Measurements from ENCODE around the gene RHNO1.

RHNO1 gene, protein sequence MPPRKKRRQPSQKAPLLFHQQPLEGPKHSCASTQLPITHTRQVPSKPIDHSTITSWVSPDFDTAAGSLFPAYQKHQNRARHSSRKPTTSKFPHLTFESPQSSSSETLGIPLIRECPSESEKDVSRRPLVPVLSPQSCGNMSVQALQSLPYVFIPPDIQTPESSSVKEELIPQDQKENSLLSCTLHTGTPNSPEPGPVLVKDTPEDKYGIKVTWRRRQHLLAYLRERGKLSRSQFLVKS

DNA sequence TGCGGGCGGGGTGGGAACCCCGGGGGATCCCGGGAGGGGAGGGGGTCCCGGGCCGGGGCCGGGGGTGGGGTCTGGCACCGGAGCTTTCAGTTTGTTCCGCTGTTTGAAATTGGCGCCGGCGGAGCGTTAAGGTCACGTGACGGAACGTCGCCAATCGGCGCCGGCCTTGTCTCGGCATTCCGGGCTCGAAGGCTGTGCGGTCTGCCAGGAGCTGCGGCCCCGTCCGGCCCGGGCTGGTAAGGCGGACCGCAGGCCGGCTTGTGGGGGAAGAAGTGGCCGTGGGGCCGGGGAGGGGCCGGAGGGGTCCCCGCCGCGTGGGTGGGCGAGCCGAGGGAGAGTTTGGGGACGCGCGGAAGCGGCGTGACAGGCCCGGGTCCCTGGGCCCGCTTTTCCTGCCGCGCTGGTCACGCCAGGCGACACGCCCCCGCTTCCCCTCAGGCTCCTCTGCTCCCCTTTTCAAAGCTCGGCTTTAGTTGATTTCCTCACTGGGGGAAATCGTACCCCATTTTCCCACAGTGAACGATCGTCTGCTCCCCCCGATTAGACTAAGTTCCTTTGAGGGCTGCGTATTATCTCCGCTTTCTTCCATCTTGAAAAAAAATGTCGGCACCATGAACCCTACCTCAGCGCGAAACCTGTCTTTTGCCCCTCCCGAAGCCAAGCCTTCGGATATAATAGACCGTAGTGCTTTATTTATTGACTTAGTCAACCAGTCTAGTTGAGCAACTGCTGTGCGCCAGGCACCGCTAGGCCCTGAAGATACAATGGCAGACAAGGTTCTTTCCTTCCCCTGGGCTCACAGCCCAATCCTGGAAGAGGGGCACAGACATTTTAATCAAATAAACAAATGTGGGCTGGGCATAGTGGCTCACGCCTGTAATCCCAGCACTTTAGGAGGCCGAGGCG, at the start of gene RHNO1, which contains the start of gene FOXM1:
RHNO1 (plus strand) TSS at position 177 of the 906 bp plus-strand sequence. CDS start 8,144 bp downstream, outside the sequence.
FOXM1 (minus strand) TSS at position 128 of the 906 bp plus-strand sequence. CDS start 2,696 bp downstream, outside the sequence.
- no peak for DNase-seq (ENCODE audit: low read depth in 2 of 2)

DNA sequence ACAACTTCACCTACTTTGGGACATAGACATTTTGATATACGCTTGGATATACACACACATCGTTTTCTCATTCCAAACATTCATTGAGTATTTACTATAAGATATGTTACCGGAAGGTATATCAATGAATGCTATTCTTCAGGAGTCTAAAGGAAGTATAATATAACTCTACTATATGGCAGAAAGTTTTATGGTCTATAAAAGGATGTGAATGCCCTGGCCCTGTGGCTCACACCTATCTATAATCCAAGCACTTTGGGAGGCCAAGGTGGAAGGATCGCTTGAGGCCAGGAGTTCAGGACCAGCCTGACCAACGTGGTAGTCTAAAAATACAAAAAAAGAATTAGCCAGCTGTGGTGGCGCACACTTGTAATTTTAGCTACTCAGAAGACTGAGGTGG, 47.7 kb upstream of the RHNO1 start:
- no peak for DNase-seq (ENCODE audit: low read depth in 2 of 2)

DNA sequence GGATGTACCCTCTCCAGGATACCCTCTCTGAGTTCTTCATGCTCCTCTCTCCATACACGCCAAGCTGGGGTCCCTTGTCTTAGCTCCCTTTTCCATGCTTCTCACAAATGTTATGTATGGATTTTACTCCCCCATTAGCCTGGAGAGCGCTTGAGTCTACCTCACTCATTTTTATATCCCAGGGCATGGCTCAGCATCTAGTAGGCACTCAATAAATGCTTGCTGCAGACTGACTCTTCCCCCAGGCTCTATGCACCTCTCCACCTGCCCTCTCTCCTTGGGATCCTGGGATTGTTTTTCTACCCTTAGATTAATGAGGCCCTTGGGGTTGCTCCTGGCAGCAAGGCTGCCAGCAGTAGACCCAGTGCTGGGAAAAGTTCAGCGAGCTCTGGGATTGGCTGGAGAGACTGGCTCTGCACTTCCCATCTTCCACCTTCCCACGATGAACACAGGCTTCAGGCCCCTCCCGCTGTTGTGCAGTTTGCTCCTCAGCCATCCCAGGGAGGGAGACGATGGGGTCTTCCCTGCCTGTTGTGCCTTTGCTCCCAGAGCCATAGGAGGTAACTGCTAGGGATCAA, 44.4 kb upstream of the RHNO1 start:
- DNase-seq (ENCODE audit: low read depth in 2 of 2): no peak

DNA sequence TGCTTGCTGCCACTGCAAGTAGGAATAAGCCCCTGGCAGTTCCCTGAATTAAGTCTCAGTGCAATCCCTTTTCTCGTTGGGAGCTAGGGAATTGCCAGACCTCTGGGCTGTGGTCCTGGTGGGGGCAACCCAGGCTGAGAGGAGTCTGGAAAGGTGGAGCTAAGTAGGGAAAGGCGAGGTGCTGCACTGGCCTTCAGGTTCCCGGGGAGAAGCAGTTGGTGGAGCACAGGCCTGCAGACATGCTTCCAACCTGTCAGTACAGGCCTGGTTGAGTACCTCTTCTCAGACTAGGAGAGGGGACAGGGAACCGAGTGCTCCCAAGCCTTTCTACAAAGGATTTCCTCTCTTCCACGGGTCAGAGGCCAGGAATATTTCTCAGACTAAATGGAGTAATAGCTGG, 43.7 kb upstream of the RHNO1 start:
- no peak for DNase-seq (ENCODE audit: low read depth in 2 of 2)

DNA sequence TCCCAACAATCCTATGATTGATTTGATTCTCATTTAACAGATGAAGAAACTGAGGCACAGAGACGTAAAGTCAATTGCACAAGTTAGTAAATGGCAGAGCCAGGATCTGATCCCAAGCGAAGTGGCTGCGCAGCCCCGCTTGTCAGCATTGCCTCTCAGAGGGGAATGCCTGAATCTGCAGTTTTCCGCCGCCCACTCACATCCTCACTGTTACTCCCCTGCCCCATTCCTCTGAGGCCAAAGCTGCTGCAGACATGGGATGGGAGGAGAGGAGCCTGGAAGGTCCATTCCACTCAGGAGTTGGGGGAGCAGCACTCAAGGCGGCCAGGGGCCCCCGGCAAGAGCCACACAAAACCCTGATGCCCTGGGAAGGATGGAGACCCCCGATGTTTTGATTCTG, 43.2 kb upstream of the RHNO1 start:
- DNase-seq (ENCODE audit: low read depth in 2 of 2): no peak

DNA sequence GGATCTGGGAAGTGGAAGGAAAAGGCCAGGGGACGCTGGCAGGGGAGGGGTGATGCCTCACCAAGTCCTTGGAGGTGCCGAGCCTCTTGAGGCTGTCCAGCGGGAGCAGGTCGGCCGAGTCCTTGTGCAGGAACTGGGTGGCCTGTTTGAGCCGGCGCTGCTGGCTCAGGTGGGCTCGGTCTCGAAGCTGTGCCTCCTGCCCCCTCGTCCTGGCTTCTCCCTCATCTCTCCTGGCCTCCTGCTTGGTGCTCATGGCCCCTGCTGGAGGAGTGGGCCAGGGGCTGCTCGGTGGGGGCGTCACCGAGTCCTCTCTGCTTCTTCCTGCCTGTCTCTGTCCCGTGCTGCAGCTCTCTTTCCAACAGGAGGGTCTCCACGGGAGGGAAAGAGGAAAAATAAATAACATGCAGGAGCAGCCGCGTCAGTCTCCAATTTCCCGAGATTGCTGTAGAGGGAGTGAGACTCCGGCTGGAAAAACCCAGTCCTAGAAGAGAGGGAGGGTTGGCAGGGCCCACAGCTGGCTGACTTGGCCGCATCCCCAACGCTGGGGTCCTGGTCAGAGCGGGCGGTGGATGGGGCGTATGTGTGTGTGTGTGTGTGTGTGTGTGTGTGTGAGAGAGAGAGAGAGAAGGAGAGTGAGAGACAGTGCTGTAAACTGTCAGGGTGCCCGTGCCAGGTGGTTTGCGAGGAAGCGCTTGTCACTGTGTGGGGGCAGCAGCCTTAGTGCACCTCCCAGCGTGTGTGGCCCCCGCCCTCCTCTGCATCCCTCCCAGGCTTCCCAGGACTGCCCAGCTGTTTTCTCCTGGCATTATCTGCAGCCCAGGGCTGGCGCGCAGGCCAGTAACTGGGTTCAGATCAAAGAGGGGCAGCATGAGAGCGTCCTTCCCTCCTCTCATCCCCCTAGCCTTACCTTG, 42.2 kb upstream of the RHNO1 start, which contains the start of gene NRIP2:
NRIP2 (minus strand) TSS at position 455 of the 911 bp plus-strand sequence; CDS start at position 403, 52 bp downstream.
- peak in 1 of 2 experiments; percentile 12 for DNase-seq (ENCODE audit: low read depth in 2 of 2)

DNA sequence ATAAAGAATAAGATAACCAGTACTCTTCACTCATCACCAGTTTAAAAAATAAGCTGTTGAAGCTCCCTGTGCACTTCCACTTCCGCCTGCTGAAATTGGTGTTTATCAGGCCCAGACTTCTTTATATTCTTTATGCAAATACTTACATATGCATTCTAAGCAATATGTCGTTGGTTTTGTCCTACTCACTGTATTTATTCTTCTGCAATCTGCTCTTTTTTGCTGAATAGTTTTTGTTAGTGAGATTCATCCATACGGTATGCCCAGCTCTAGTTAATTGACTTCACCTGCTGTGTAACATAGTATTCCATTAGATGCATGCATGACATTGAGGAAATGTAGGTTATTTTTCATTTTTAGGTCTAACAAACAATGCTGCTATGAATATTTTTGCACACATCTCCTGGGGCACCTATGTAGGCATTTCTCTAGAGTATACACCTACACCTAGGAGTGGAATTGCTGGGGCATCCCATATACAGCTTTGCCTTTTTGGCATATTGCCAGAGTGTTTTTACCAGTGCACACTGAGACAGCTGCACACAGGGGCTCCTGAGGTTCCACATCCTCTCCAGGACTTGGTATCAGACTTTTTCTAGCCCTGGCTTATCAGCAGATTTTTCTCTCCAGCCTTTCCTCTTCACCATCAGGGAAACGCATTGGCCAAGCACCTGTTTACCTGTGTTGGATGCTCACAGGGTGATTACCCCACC, 41.2 kb upstream of the RHNO1 start:
- DNase-seq (ENCODE audit: low read depth in 2 of 2): no peak

DNA sequence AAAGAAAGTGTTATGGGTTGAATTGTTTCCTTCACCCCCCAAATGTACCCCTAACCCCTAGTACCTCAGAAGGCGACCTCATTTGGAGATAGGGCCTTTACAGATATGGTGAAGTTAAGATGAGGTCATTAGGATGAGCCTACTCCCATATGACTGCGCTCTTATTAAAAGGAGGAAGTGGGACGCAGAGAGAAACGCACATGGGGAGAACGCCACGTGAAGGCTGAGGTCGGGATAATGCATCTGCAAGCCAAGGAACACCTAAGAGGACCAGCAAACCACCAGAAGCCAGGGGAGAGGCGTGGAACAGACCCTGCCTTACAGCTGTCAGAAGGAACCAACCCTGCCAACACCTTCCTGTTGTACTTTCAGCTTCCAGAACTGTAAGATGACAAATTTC, 40.4 kb upstream of the RHNO1 start:
- DNase-seq (ENCODE audit: low read depth in 2 of 2): no peak

DNA sequence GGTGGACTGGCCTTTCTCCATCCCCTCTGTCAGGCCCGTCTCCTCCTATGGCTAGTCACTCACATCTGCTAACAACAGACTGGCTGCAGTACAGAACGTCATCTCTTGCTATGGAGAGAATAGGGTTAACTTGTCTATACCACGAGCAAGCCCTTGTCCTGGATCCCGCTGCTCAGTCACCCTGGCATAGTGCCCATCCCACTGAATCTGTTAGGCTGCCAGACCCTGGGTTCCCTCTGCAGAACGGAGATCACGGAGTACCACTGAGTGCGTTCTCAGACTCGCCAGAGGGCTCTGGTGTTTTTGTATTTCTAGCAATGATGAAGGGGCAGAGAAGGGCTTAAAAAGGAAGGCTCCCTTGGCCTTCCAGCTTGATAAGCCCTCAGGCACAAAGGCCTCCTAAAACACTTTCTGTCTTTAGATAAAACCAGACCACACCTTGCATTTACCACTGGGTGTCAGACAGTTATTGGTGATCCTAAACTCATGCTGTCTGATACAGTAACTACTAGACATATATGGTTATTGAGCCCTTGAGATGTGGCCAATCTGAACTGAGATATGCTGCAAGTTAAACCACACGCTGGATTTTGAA, 35.9 kb upstream of the RHNO1 start:
- no peak for DNase-seq (ENCODE audit: low read depth in 2 of 2)

DNA sequence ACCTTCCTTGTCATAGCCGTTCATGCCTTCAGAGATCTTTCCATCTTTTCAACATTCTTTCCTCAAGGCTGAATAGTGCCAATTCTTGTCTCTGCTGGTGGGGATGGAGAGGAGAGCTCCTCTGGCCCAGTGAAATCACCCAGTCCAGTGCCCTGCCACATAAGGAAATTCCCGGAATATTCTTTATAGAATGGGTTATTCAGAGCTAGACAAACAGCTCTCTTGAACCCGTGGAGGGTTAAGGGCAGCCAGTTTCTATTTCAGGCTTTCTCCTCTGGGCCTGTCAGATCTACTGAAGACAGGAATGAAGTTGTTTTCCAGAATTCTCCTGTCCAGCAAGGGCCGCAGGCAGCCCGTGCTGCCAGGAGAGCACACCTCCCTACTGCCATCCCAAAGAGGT, 34.1 kb upstream of the RHNO1 start:
- no peak for DNase-seq (ENCODE audit: low read depth in 2 of 2)

DNA sequence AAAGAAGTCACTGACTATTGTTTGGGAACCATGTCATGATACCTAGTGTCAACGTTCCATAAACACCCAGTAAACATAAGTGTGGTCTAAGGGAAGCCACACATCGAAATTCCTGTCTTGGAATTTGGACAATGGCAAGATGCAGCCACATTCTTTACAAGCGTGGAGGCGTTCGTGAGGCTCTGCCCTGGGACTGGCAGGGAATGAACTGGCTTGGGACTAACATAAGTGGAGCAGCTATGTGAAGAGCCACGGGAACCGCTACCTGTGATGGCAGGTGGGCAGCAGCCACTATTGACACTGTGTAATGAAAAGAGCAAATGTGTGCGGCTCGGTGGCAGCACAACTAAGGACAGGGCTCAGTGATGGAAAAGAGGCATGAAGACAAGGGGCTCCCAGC, 32.2 kb upstream of the RHNO1 start:
- peak in 1 of 2 experiments; percentile 3 for DNase-seq (ENCODE audit: low read depth in 2 of 2)

DNA sequence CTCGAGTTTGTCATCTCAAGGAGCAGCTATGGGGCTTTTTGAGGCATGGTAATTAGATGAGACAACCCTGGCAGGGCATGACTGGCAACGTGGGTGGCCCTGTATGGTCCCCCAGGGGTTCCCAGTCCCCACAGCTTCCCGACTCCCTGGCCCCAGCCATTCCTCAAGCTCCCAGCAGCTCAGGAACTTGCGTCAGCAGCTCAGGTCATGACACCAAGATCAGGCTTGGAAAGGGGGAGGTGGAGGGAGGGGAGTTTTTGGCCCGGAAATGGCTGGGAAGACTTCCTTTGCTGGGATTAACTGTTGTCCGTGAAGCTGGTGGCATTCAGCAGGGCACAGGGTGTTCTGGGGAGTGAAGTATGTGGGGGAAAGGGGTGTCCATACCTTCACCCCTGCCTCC, 31.7 kb upstream of the RHNO1 start:
- peak; percentile 19 to 34 for DNase-seq (ENCODE audit: low read depth in 2 of 2)

DNA sequence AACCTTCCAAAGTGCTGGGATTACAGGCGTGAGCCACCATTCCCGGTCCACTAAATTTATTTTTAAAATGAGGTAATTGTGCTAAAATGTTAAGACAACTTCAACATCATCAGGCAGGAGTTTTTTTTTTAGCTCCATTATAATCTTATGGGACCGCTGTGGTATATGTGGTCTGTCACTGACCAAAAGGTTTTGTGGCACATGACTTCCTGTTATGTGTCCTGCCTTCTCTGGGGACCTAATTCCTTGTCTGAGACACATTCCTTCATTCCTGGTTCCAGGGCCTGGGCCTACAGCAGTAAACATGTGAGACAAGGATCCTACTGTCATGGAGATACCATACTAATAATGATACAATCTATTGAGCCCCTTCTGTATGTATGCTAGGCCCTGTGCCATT, 25.1 kb upstream of the RHNO1 start:
- DNase-seq (ENCODE audit: low read depth in 2 of 2): no peak

DNA sequence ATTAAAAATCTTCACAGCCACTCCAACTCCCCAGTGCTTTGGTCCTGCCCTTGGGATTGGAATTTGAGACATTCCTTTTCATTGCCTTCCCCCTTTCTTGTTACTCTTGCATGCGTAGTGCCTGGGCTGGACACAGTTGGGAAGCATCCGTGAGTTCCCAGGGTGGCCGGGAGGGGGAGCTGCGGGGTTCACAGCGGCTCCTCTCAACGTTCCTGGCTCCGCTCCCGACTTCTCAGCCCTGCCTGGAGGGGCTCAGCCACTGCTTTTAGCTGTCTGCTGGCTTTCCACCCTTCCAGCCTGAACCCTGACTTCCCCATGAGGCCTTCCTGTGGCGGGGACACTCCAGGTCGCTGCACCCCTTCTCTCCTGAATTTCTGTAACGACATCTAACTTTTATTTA, 23.4 kb upstream of the RHNO1 start:
- peak; percentile 49 to 54 for DNase-seq (ENCODE audit: low read depth in 2 of 2)

DNA sequence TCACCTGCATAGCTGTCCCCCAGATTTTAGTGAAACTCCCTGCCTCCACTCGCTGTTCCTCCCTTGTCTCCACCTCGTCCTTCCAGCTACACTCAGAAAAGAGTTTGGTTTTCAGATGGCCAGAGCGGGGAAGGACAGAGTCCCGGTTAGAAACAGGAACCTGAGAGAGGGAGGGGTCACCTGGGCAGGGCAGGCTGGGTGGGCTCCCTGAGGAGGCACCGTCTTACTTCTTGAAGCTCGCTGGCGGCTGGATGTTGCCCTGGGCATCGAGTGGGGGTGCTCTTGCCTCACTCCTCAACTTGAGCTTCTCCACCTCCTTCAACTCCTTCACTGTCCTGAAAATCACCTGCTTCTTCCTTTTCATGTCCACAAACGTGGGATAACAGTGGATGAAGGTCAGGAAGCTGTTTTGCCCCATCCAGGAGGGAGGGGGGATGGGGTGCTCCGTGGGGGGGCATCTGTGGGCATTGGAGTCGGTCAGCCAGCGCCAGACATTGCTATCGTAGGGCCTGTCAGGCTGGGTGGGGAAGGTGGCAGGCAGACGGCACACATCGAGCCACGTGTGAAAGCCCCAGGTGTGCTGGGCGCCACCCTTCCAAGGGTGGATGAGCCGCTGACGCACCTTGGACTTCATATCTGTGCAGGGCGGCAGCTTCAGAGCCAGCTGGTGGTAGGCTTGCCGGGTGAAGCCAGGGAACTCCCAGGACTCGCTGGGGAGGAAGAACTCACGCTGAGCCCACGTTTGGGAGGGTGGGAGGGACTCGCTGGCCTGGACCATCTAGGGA, 22.2 kb upstream of the RHNO1 start:
- no peak for DNase-seq (ENCODE audit: low read depth in 2 of 2)

DNA sequence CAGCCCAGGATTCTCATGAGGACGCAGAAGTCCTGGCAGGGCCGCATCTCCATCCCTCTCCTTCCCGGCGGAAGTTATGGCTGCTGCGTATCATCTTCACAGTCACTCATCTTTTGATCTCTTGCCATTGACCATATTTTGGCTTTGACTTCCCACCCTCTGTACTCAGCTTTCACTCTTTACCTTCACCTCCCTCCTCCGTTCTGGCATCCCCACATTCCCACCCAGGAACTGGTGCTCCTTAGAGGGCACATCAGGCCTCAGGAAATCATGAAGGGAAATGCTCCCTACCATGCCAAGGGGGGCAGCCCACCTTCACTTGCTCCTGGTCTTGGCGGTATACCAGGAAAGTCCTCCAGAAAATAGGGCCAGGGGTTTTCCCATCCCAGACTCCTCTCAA, 21.5 kb upstream of the RHNO1 start:
- no peak for DNase-seq (ENCODE audit: low read depth in 2 of 2)

DNA sequence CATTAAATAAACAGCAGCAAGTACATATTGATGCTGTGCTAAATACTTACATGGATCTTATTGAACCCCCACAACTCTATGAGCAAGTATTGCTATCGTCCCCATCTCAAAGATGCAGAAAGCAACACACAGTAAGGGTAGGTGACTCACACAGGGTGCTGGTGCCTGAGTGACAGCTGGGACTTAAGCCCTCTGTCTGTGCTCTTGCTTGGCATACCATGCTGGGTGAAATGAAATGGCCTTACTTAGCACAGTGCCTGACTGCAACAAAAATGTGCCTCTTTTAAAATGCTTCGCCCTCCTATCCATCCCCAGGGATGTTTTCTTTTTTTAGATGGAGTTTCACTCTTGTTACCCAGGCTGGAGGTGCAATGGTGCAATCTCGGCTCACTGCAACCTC, 21.0 kb upstream of the RHNO1 start:
- DNase-seq (ENCODE audit: low read depth in 2 of 2): no peak

DNA sequence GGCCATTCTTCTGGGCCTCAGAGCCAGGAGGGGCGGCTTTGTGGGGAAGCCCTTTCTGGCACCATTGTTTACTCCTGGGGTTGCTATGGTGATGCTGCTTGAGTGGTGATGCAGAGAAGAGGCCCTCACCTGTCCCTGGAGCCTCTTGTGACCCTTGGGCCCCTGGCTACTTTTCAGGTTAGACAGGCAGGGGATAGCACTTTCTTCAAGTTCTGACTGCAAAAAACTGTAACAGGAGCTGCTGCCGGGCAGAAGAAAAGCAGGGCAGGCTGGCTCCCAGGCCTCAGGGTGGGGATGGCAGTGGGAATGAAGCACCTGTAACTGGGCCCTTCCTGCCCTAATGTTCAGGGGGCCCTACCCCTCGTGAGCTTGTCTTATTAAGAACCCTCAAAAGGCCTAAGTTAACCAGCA, 20.0 kb upstream of the RHNO1 start, which contains the start of gene TEX52:
TEX52 (minus strand) TSS at position 19 of the 411 bp plus-strand sequence; CDS start at position 6, 13 bp downstream.
- DNase-seq (ENCODE audit: low read depth in 2 of 2): no peak

DNA sequence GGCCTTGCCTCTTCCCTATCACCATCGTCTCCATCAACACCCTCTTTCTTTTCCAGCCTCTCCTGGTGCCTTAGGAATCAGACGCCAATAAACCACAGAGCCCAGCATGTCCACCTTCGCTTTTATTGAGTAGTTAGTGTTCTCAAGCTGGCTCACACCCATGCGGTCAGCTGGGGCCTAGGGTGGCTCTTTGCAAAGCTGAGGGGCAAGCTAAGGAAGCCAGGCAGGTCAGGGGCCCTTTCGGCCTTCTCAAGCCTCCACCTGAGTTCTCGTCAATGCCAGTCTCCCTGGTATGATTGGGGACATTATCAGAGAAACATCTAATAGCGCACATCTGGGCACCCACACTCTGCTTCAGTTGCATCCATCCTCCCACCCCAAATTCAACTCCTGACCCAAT, 19.4 kb upstream of the RHNO1 start:
- DNase-seq (ENCODE audit: low read depth in 2 of 2): no peak
